Vagina (tissue), 2 donors: Measurements from ENCODE around the gene BCO1. TPM values are rescaled to one million over a fixed set of nuclear protein-coding genes. Genes with fewer than 3 reads are reported as not detected.

ENCODE experiments used
- DNase-seq, 2 donors: peaks; one replicate each; pipeline ENCODE4 v3.0.0-alpha.2; 2017; ENCODE audit errors: extremely low spot score in 2 of 2
- H3K27ac ChIP-seq: fragments of 200-600 bp; sonication (generic); one replicate; pipeline ENCODE4 v1.5.1; 2019
- H3K27me3 ChIP-seq: fragments of 200-600 bp; sonication (generic); one replicate; pipeline ENCODE4 v1.5.1; 2019
- H3K36me3 ChIP-seq, 2 donors: fragments of 200-600 bp; sonication (generic); one replicate each; pipeline ENCODE4 v1.5.1; 2017 to 2019
- H3K4me1 ChIP-seq: fragments of 200-600 bp; sonication (generic); one replicate; pipeline ENCODE4 v1.5.1; 2019
- H3K4me3 ChIP-seq, 2 donors: fragments of 200-600 bp; sonication (generic); 1 replicate in 1 of 2; 2 replicates in 1 of 2; pipeline ENCODE4 v1.5.1; 2016 to 2019
- H3K9me3 ChIP-seq: fragments of 200-600 bp; sonication (generic); one replicate; pipeline ENCODE4 v1.5.1; 2019
- CTCF ChIP-seq, 3 experiments: fragments of 450-650 bp in 2 of 3; fragments of 200-600 bp in 1 of 3; sonication (generic) in 1 of 3; IDR thresholded peaks; one replicate each; pipeline ENCODE4 v1.5.1; 2017 to 2019; ENCODE audit warnings: antibody characterized with exemption in 3 of 3, mild to moderate bottlenecking in 2 of 3, moderate library complexity in 2 of 3
- POLR2A ChIP-seq, 2 donors: fragments of 450-650 bp; IDR thresholded peaks; one replicate each; pipeline ENCODE4 v1.6.1; 2017; ENCODE audit warnings: antibody characterized with exemption in 2 of 2, mild to moderate bottlenecking in 2 of 2, moderate library complexity in 2 of 2
- POLR2AphosphoS5 ChIP-seq, 2 donors: sonication (generic); formaldehyde crosslinking; IDR thresholded peaks; one replicate each; pipeline ENCODE4 v1.9.0; 2017; ENCODE audit warnings: antibody characterized with exemption in 2 of 2, mild to moderate bottlenecking in 2 of 2, low read depth in 1 of 2; ENCODE audit not compliant: insufficient read depth in 1 of 2
- intact Hi-C: fragments of 100-400 bp; cut with DNase I; formaldehyde crosslinking; loops from one replicate; pipeline ENCODE4 v1.15.1; 2023
- total RNA-seq: library from RNA; depleted of rRNA; stranded (reverse); fragments of >200 nt; gene quantifications from one replicate; pipeline ENCODE4 v1.2.3, GENCODE V29; 2016

The BCO1 gene
- total RNA-seq, 1 donor from 2014 or later, result not detected

- Histone ChIP-seq H3K9me3 (no peaks in the 10 kb centered on the region), H3K36me3 (no peaks in the 10 kb centered on the region), H3K4me3 (no peak overlapping the region), H3K27me3 (no peaks in the 10 kb centered on the region), H3K27ac (no peak overlapping the region), H3K4me1 (no peaks in the 10 kb centered on the region)
- intact Hi-C loops, result no loop called here
- no peak for TF ChIP-seq CTCF (IDR thresholded peaks at IDR 0.05)
- no peak for DNase-seq
These were observed 58.1 kb downstream of the BCO1 start for GRCh38 chr16:81296631-81297030.

- intact Hi-C loops, result no loop called here
- Histone ChIP-seq H3K9me3 (no peaks in the 10 kb centered on the region), H3K4me1 (peaks cover 11% of the 10 kb centered on the region)
These were observed 69.3 kb downstream of the BCO1 start for GRCh38 chr16:81307770-81308169.

GRCh38 chr16:81310045-81310644, 71.7 kb downstream of the BCO1 start:
- H3K27ac ChIP-seq, result no peak overlapping the region
- DNase-seq, result no peak
- intact Hi-C loops, result no loop called here

More at GRCh38 chr16:81307770-81308169, 69.3 kb downstream of the BCO1 start:
- TF ChIP-seq POLR2AphosphoS5 (IDR thresholded peaks at IDR 0.05; ENCODE audit: insufficient read depth in 1 of 2, low read depth in 1 of 2), result no peak
- no peak for TF ChIP-seq POLR2A (IDR thresholded peaks at IDR 0.05)
- TF ChIP-seq CTCF (IDR thresholded peaks at IDR 0.05), result no peak
- no peak for DNase-seq
- Histone ChIP-seq H3K4me3 (no peak overlapping the region), H3K27me3 (no peaks in the 10 kb centered on the region), H3K36me3 (no peaks in the 10 kb centered on the region), H3K27ac (no peak overlapping the region)

GRCh38 chr16:81311762-81312161, 73.3 kb downstream of the BCO1 start:
- DNase-seq, result no peak
- H3K9me3 ChIP-seq, result no peaks in the 10 kb centered on the region
- no peaks in the 10 kb centered on the region for H3K36me3 ChIP-seq
- intact Hi-C loops, result no loop called here
- no peak overlapping the region for H3K27ac ChIP-seq
- H3K27me3 ChIP-seq, result no peaks in the 10 kb centered on the region
- peaks cover 37% of the 10 kb centered on the region for H3K4me1 ChIP-seq
- H3K4me3 ChIP-seq, result no peak overlapping the region
- no peak for TF ChIP-seq POLR2AphosphoS5 (IDR thresholded peaks at IDR 0.05; ENCODE audit: insufficient read depth in 1 of 2, low read depth in 1 of 2)

More at GRCh38 chr16:81310045-81310644, 71.7 kb downstream of the BCO1 start:
- Histone ChIP-seq H3K9me3 (no peaks in the 10 kb centered on the region), H3K4me3 (no peak overlapping the region), H3K27me3 (no peaks in the 10 kb centered on the region), H3K36me3 (no peaks in the 10 kb centered on the region), H3K4me1 (peaks cover 26% of the 10 kb centered on the region)
- TF ChIP-seq CTCF (IDR thresholded peaks at IDR 0.05), result no peak
- TF ChIP-seq POLR2A (IDR thresholded peaks at IDR 0.05), result no peak
- TF ChIP-seq POLR2AphosphoS5 (IDR thresholded peaks at IDR 0.05; ENCODE audit: insufficient read depth in 1 of 2, low read depth in 1 of 2), result no peak

- intact Hi-C loops, result no loop called here
- H3K4me1 ChIP-seq, result peaks cover 56% of the 10 kb centered on the region
These were observed 75.5 kb downstream of the BCO1 start for GRCh38 chr16:81313701-81314602.

More at GRCh38 chr16:81313701-81314602, 75.5 kb downstream of the BCO1 start:
- Histone ChIP-seq H3K27ac (peak overlapping the region; percentile 91), H3K36me3 (no peaks in the 10 kb centered on the region), H3K27me3 (no peaks in the 10 kb centered on the region), H3K4me3 (peak overlapping the region; percentile 92 to 99), H3K9me3 (no peaks in the 10 kb centered on the region)
- no peak for DNase-seq
- TF ChIP-seq POLR2AphosphoS5 (IDR thresholded peaks at IDR 0.05; ENCODE audit: insufficient read depth in 1 of 2, low read depth in 1 of 2), result no peak
- TF ChIP-seq CTCF (IDR thresholded peaks at IDR 0.05), result no peak
- TF ChIP-seq POLR2A (IDR thresholded peaks at IDR 0.05), result no peak
